Liver (tissue), 9 donors: Measurements from ENCODE around the gene PDP2. TPM values are rescaled to one million over a fixed set of nuclear protein-coding genes. Genes with fewer than 3 reads are reported as not detected.

Experiments
- DNase-seq: peaks from one replicate; pipeline ENCODE4 v3.0.0-alpha.2; 2017; ENCODE audit warnings: low spot score
- H3K27ac ChIP-seq, 2 donors: one replicate each; pipeline ENCODE4 v1.7.0; 2013; ENCODE audit warnings: inconsistent platforms in 2 of 2, low read length in 2 of 2, control low read depth in 1 of 2, low read depth in 1 of 2, mild to moderate bottlenecking in 1 of 2
- H3K27me3 ChIP-seq, 4 donors: one replicate each; pipeline versions ENCODE4 v1.6.1 to v1.7.0; 2013; ENCODE audit warnings: low read length in 3 of 4, inconsistent platforms in 1 of 4, mild to moderate bottlenecking in 1 of 4, moderate library complexity in 1 of 4; ENCODE audit not compliant: control insufficient read depth in 4 of 4, insufficient read depth in 4 of 4
- H3K36me3 ChIP-seq, 4 donors: one replicate each; pipeline versions ENCODE4 v1.6.1 to v1.7.0; 2013; ENCODE audit warnings: low read length in 3 of 4, mild to moderate bottlenecking in 3 of 4, low read depth in 1 of 4, moderate library complexity in 1 of 4; ENCODE audit not compliant: control insufficient read depth in 4 of 4, insufficient read depth in 3 of 4
- H3K4me1 ChIP-seq, 4 donors: one replicate each; pipeline versions ENCODE4 v1.6.1 to v1.7.0; 2013; ENCODE audit warnings: low read length in 3 of 4, mild to moderate bottlenecking in 3 of 4, moderate library complexity in 1 of 4; ENCODE audit not compliant: control insufficient read depth in 4 of 4, insufficient read depth in 4 of 4
- H3K4me3 ChIP-seq, 3 donors: one replicate each; pipeline versions ENCODE4 v1.6.1 to v1.7.0; 2013; ENCODE audit warnings: low read length in 3 of 3, control low read depth in 1 of 3, low read depth in 1 of 3, mild to moderate bottlenecking in 1 of 3
- H3K9ac ChIP-seq, 2 donors: one replicate each; pipeline ENCODE4 v1.7.0; 2013; ENCODE audit warnings: low read length in 2 of 2, mild to moderate bottlenecking in 2 of 2, moderate library complexity in 2 of 2, control low read depth in 1 of 2, low read depth in 1 of 2
- H3K9me3 ChIP-seq, 4 donors: one replicate each; pipeline versions ENCODE4 v1.6.1 to v1.7.0; 2013; ENCODE audit warnings: low read length in 3 of 4; ENCODE audit not compliant: control insufficient read depth in 4 of 4
- FOXA1 ChIP-seq: IDR thresholded peaks from 2 replicates; pipeline ENCODE4 v1.6.1; 2016; ENCODE audit warnings: antibody characterized with exemption
- FOXA2 ChIP-seq: IDR thresholded peaks from 2 replicates; pipeline ENCODE4 v1.6.1; 2016; ENCODE audit warnings: antibody characterized with exemption
- GABPA ChIP-seq, 2 donors: IDR thresholded peaks in 1 of 2; conservative IDR thresholded peaks in 1 of 2; 2 replicates each; pipeline ENCODE4 v1.6.1; 2016; ENCODE audit warnings: antibody characterized with exemption in 2 of 2, mild to moderate bottlenecking in 1 of 2, moderate library complexity in 1 of 2
- HNF4G ChIP-seq: IDR thresholded peaks from 2 replicates; pipeline ENCODE4 v1.6.1; 2016; ENCODE audit warnings: antibody characterized with exemption
- JUND ChIP-seq, 2 donors: IDR thresholded peaks; 2 replicates each; pipeline ENCODE4 v1.6.1; 2016; ENCODE audit warnings: antibody characterized with exemption in 2 of 2
- RAD21 ChIP-seq, 2 donors: IDR thresholded peaks; 2 replicates each; pipeline ENCODE4 v1.6.1; 2016; ENCODE audit warnings: antibody characterized with exemption in 2 of 2, mild to moderate bottlenecking in 2 of 2
- SP1 ChIP-seq: IDR thresholded peaks from 2 replicates; pipeline ENCODE4 v1.6.1; 2018; ENCODE audit warnings: antibody characterized with exemption, mild to moderate bottlenecking
- TAF1 ChIP-seq: conservative IDR thresholded peaks from 2 replicates; pipeline ENCODE4 v1.6.1; 2016; ENCODE audit warnings: antibody characterized with exemption, mild to moderate bottlenecking
- YY1 ChIP-seq: IDR thresholded peaks from 2 replicates; pipeline ENCODE4 v1.6.1; 2016; ENCODE audit warnings: antibody characterized with exemption, mild to moderate bottlenecking
- WGBS: extraction: QIAGEN DNeasy Blood & Tissue Kit; methylation state at CpG from one replicate; pipeline ENCODE4 v1.1.7; 2013; 5-methylcytosine and 5-hydroxymethylcytosine counted together
- polyA plus RNA-seq, 2 donors: library from polyadenylated mRNA; stranded (reverse) in 1 of 2; unstranded in 1 of 2; fragments of 200-250 nt in 1 of 2; fragments of >200 nt in 1 of 2; fragmentation: Nextera tagmentation in 1 of 2; extraction: Ambion mirVana in 1 of 2; gene quantifications; one replicate each; pipeline versions ENCODE4 v1.2.1 to v1.2.3, GENCODE V29; 2013 to 2015
- total RNA-seq, 2 donors: library from RNA; depleted of rRNA; stranded (reverse); fragments of >200 nt; gene quantifications; one replicate each; pipeline ENCODE4 v1.2.3, GENCODE V29; 2014
- TF ChIP-seq, protein P1 (sequence below): IDR thresholded peaks from 2 replicates; pipeline ENCODE4 v1.6.1; 2016; ENCODE audit warnings: antibody characterized with exemption
- TF ChIP-seq, protein P2 (sequence below): IDR thresholded peaks from 2 replicates; pipeline ENCODE4 v1.6.1; 2016; ENCODE audit warnings: antibody characterized with exemption
- TF ChIP-seq, protein P3 (sequence below): IDR thresholded peaks from 2 replicates; pipeline ENCODE4 v1.6.1; 2016; ENCODE audit warnings: antibody characterized with exemption, mild to moderate bottlenecking
- TF ChIP-seq, protein P4 (sequence below): fragments of 150-350 bp; IDR thresholded peaks from 2 replicates; pipeline ENCODE4 v1.5.1; 2017; ENCODE audit warnings: improper control_type of control experiment, low read depth, low read length; ENCODE audit not compliant: missing input control
- TF ChIP-seq, protein P5 (sequence below): IDR thresholded peaks from 2 replicates; pipeline ENCODE4 v1.6.1; 2016; ENCODE audit warnings: antibody characterized with exemption
- donor health status: healthy.
- donor health status: healthy.
- donor health status: healthy.
- donor health status: healthy.
- donor health status: healthy.

PDP2 gene
- total and polyA plus RNA-seq, 4 donors, result 2.3 to 9.4 (median 6.1) TPM

DNA sequence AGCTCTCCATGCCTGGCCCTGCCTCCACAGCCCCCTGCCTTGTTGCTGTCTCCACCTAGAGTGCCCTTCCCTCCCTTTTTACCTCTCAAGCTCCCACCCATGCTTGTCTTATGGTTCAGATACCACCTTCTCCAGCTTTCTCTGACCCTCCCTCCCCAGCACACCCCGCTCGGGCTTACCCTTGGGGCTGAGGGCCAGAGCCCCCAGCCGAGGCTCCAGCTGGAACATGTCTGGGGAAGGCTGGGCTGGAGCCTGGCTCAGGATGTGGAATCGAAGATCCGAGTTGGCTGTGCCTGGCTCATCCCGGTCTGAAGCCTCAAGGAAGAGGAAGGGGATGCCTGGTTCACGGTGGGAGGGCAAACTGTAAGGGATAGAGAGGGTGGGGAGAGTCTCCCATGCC, 34.7 kb downstream of the PDP2 start:
- H3K27me3 ChIP-seq, result no peaks in the 10 kb centered on the region
- no peak for DNase-seq
- H3K4me3 ChIP-seq, result no peak overlapping the region
- 79% methylated on average over 7 of the region's 7 CpGs for WGBS
- H3K27ac ChIP-seq, result no peak overlapping the region
- H3K4me1 ChIP-seq, result no peaks in the 10 kb centered on the region
- H3K36me3 ChIP-seq, result no peaks in the 10 kb centered on the region
- H3K9ac ChIP-seq, result no peak overlapping the region
- no peak for TF ChIP-seq YY1
- H3K9me3 ChIP-seq, result no peaks in the 10 kb centered on the region

DNA sequence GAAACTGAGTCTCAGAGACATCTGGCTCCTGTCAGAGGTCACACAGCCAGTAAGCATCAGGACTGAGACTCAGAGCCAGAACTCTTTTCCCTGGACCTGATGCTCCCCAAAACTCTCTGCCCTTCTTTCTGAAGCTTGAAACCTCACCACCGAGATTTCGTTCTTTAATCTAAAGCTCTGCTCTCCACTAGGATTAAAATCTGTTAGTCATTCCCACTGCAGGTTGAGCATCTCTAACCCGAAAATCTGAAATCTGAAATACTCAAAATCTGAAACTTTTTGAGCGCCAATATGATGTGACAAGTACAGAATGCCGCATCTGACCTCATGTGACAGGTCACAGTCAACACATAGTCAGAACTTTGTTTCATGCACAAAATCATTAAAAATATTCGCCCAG, 36.2 kb downstream of the PDP2 start:
- H3K36me3 ChIP-seq, result no peaks in the 10 kb centered on the region
- 93% methylated on average over 6 of the region's 6 CpGs for WGBS
- no peak overlapping the region for H3K4me3 ChIP-seq
- H3K27ac ChIP-seq, result no peak overlapping the region
- no peaks in the 10 kb centered on the region for H3K9me3 ChIP-seq
- TF ChIP-seq, protein P1, sequence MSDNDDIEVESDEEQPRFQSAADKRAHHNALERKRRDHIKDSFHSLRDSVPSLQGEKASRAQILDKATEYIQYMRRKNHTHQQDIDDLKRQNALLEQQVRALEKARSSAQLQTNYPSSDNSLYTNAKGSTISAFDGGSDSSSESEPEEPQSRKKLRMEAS, result no peak
- no peak for TF ChIP-seq RAD21 (IDR thresholded peaks at IDR 0.05)
- TF ChIP-seq FOXA1, result no peak
- no peaks in the 10 kb centered on the region for H3K27me3 ChIP-seq
- H3K4me1 ChIP-seq, result no peaks in the 10 kb centered on the region
- DNase-seq, result no peak
- H3K9ac ChIP-seq, result no peak overlapping the region

DNA sequence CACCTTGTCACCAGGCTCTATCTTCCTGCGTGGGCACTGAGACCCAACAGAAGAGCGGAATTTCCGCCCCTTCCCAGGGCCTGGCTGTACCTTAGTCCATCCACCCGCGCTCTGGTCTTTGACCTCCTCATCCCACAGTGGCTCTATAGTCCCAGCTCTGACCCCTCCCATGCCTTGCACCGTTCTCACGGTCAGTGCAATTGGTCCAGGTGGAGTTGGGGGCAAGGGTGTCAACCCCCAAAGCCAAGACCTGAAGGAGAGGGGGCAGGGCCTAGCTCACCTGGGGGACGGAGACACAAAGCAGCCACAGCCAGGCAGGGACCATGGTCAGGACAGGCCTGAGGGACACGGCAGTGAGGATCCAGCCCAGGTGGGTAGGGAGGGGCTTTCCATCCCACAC, 37.4 kb downstream of the PDP2 start:
- WGBS, result 76% methylated on average over 9 of the region's 9 CpGs
- H3K27me3 ChIP-seq, result no peaks in the 10 kb centered on the region
- no peak overlapping the region for H3K4me3 ChIP-seq
- no peaks in the 10 kb centered on the region for H3K9me3 ChIP-seq
- TF ChIP-seq SP1 (no peak), FOXA2 (no peak), YY1 (no peak), FOXA1 (no peak)
- TF ChIP-seq, protein P2, sequence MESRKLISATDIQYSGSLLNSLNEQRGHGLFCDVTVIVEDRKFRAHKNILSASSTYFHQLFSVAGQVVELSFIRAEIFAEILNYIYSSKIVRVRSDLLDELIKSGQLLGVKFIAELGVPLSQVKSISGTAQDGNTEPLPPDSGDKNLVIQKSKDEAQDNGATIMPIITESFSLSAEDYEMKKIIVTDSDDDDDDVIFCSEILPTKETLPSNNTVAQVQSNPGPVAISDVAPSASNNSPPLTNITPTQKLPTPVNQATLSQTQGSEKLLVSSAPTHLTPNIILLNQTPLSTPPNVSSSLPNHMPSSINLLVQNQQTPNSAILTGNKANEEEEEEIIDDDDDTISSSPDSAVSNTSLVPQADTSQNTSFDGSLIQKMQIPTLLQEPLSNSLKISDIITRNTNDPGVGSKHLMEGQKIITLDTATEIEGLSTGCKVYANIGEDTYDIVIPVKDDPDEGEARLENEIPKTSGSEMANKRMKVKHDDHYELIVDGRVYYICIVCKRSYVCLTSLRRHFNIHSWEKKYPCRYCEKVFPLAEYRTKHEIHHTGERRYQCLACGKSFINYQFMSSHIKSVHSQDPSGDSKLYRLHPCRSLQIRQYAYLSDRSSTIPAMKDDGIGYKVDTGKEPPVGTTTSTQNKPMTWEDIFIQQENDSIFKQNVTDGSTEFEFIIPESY, result no peak
- no peak overlapping the region for H3K9ac ChIP-seq
- H3K36me3 ChIP-seq, result no peaks in the 10 kb centered on the region
- H3K27ac ChIP-seq, result no peak overlapping the region
- no peaks in the 10 kb centered on the region for H3K4me1 ChIP-seq
- DNase-seq, result no peak

DNA sequence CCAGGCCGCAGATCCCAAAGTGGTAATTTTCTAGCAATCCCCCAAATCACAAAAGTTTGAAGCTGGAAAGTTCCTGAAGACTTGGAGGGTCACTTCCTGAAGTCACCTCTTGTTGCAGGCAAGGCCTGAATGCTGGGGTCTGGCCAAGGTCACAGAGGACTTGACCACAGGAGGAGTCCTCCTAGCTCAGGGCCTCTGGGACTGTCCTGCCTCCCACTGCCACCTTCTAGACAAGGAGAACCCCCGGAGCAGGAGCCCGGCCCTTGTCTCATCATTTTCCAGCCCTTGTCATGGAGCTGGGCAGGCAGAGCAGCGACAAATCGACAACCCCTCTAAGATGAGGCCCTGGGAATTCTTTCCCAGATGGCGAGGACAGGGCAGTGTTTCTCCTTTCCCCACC, 38.0 kb downstream of the PDP2 start:
- H3K9me3 ChIP-seq, result no peaks in the 10 kb centered on the region
- WGBS, result 95% methylated on average over 6 of the region's 6 CpGs
- no peak overlapping the region for H3K4me3 ChIP-seq
- no peak overlapping the region for H3K27ac ChIP-seq
- no peak overlapping the region for H3K9ac ChIP-seq
- H3K27me3 ChIP-seq, result no peaks in the 10 kb centered on the region
- H3K36me3 ChIP-seq, result no peaks in the 10 kb centered on the region
- peaks cover 0 to 4% (median 0%) of the 10 kb centered on the region in 4 donors for H3K4me1 ChIP-seq
- DNase-seq, result no peak
- TF ChIP-seq, protein P2, result no peak
- TF ChIP-seq, protein P3, sequence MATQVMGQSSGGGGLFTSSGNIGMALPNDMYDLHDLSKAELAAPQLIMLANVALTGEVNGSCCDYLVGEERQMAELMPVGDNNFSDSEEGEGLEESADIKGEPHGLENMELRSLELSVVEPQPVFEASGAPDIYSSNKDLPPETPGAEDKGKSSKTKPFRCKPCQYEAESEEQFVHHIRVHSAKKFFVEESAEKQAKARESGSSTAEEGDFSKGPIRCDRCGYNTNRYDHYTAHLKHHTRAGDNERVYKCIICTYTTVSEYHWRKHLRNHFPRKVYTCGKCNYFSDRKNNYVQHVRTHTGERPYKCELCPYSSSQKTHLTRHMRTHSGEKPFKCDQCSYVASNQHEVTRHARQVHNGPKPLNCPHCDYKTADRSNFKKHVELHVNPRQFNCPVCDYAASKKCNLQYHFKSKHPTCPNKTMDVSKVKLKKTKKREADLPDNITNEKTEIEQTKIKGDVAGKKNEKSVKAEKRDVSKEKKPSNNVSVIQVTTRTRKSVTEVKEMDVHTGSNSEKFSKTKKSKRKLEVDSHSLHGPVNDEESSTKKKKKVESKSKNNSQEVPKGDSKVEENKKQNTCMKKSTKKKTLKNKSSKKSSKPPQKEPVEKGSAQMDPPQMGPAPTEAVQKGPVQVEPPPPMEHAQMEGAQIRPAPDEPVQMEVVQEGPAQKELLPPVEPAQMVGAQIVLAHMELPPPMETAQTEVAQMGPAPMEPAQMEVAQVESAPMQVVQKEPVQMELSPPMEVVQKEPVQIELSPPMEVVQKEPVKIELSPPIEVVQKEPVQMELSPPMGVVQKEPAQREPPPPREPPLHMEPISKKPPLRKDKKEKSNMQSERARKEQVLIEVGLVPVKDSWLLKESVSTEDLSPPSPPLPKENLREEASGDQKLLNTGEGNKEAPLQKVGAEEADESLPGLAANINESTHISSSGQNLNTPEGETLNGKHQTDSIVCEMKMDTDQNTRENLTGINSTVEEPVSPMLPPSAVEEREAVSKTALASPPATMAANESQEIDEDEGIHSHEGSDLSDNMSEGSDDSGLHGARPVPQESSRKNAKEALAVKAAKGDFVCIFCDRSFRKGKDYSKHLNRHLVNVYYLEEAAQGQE, result no peak
- TF ChIP-seq, protein P4, sequence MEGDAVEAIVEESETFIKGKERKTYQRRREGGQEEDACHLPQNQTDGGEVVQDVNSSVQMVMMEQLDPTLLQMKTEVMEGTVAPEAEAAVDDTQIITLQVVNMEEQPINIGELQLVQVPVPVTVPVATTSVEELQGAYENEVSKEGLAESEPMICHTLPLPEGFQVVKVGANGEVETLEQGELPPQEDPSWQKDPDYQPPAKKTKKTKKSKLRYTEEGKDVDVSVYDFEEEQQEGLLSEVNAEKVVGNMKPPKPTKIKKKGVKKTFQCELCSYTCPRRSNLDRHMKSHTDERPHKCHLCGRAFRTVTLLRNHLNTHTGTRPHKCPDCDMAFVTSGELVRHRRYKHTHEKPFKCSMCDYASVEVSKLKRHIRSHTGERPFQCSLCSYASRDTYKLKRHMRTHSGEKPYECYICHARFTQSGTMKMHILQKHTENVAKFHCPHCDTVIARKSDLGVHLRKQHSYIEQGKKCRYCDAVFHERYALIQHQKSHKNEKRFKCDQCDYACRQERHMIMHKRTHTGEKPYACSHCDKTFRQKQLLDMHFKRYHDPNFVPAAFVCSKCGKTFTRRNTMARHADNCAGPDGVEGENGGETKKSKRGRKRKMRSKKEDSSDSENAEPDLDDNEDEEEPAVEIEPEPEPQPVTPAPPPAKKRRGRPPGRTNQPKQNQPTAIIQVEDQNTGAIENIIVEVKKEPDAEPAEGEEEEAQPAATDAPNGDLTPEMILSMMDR, result no peak
- TF ChIP-seq YY1 (no peak), GABPA (IDR thresholded peaks at IDR 0.05 in 1 of 2, conservative IDR thresholded peaks at IDR 0.05 in 1 of 2) (no peak), TAF1 (no peak), HNF4G (no peak), JUND (IDR thresholded peaks at IDR 0.05) (no peak), SP1 (no peak), RAD21 (IDR thresholded peaks at IDR 0.05) (no peak)
- TF ChIP-seq, protein P5, sequence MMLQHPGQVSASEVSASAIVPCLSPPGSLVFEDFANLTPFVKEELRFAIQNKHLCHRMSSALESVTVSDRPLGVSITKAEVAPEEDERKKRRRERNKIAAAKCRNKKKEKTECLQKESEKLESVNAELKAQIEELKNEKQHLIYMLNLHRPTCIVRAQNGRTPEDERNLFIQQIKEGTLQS, result no peak
